Stimulated activated CD4-positive, alpha-beta T cell treated with anti-CD3 and anti-CD28 coated beads, Interleukin-4, amount 100 ng/mL, for 24 hours (primary cell): ENCODE data around the gene ACSBG1.
A peak's percentile ranks its signal among the peaks of the same experiment; 100 is the strongest.

Experiments
- DNase-seq: peaks from one replicate; pipeline ENCODE4 v3.0.0-alpha.2; 2020

ACSBG1 gene

DNA sequence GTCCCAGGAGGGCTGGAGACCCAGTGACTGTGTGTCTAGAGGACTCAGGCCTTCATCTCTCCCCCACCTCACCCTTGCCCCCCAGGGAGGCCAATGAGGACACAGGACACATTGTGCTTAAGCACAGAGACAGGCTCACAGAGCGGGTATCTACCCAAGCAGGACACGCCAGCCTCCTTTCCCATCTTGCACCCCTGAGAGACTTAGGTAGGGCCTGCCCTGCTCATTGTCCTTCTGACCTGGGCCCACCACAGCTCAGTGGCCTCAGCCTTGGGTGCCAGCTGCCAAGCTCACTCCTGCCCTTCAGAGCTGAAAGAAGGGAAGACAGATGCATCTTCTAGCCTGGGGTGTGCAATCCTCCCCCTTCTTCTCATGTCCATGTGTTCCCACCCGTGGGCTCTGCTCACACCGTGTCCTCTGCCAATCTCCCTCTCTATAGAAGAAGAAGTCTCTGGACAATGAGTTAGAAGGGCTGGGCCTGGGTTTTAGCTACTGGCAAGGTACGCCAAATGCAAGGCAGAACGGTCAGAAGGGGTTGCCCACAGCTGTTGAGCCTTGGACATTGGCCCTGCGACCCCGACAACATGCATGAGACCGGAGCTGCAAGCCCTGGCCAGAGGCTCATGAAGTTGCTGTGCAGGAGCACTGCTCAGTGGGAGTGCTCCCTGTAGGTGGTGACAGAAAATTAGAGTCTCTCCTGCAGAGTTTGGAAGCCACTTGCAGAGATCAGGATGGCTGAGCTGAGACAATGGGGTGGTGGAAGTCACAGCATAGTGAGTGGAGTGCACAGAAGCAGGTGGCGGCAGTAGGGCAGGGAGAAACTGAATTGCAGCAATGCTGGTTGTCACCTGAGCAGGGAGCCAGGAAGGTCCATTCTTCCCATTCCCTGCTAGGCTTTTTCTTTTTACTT, 32.8 kb downstream of the ACSBG1 start:
- no peak for DNase-seq

DNA sequence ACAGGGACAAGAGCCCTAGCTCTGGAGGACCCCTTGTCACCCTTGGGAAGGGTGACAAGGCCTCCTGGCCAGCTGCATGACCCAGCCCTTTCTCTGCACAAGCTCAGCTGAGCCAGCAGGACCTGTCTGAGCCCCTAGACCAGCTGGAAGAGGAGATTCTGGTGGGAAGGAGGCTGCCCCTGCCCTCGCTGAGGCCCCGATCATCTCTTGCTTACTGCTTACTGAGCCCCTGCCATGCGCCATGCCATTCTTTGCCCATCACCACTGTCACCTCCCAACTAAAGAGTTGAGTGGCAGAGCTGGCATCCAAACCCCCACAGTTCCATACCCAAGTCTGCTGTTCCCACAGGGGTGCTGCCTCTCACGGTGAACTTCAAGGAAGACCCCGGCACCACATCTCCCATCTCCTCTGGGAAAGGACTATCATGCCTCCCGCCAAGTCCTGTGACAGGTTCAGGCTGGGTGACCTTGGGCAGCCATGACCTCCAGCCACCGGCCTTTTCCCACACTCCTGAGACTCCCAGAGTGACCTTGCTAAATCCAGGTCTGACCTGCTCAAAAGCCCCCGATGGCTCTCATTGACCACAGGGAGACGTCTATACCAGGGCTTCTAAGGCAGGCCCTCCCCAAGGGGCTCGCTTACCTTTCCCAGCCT, 34.0 kb downstream of the ACSBG1 start:
- DNase-seq = no peak

DNA sequence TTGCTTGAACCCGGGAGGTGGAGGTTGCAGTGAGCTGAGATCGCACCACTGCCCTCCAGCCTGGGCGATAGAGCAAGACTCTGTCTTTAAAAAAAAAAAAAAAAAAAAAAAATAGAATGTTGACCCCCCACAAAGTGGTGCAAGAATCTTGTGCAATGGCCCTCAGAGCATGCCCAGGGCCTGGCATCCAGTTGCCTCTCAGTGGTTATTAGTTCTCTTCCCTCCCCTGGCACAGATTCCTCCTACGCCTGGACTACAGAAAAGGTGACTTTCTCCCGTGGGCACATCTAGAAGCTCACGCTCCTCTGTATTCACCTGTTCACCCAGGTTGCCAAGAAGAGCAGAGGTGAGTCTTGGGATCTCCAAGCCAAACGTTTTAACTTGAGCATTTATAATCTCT, 36.7 kb downstream of the ACSBG1 start:
- no peak for DNase-seq

DNA sequence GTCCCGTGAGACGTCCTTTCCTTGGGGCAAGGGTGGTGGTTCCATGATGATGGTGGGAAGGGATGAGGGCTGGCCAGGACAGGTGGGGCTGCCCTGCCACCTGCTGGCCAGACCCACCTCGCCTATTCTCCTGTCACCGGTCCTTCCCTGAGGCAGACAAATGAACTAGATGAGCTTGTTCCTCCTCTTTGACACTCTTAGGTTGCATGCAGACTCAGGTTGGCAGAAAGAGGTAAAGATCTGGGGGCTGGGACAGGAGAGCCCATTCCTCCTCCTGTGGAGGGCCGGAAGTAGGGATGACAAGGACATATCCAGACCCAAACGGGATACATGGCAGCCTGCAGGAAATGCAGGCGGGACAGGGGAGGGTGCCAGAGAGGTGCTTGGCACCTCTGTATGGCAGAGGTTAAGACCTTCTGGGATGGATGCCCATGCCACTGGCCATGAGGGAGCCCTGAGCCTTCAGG, 38.6 kb downstream of the ACSBG1 start:
- peak; percentile 43 for DNase-seq

DNA sequence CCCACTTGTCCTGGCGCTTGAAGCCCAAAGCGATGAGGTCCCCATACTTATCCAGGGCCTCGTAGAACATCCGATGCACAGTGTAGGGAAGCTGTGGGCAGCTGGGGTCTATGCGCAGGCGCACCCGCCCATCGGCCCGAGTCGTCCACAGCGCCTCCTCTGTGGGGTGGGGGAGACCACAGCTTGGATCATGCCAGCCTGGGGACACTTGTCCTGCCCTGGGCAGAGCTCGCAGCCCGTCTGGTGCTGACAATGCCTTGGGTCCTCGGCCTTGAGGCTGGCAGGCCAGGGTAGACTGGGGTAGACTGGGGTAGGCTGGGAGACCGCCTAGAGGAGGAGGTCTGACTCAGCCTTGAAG, 39.8 kb downstream of the ACSBG1 start:
- DNase-seq = no peak

DNA sequence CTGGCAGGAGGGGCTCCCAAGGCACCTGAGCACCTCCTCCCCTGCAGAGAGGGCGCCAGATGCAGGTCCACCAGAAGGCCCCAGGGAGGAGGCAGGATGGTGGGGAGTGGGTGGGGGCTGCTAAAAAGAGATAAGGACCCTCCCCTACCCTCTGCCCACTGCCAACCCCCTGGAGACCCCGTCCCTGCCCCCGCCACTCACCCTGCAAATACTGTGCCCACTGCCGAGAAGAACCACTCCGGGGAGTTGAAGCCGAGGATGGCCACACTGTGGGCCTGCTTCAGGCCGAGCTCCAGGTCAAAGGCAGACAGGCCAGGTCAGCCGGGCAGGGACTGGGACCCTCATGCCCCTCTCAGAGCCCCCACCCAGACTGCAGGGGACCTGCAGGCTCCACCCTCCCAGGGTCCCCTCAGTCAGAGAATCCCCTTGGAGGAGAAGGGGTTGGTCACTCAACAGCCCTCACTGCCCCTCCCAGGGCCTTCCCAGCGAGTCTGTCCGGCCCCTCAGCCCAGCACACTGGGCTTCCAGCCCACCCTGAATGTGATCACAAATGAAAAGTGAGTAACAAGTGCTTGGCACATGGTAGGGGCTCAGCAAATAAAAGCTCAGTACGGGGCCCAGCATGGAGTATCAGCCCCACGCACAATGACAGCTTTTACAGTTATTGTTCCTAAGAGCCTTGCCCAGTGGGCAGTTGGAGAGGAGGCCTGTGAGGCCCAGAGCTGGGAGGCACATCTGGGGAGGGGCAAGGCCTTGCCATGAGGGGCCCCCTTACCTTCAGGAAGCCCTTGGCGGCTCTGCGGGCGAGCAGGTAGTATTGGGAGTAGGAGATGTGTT, 40.4 kb downstream of the ACSBG1 start:
- no peak for DNase-seq

DNA sequence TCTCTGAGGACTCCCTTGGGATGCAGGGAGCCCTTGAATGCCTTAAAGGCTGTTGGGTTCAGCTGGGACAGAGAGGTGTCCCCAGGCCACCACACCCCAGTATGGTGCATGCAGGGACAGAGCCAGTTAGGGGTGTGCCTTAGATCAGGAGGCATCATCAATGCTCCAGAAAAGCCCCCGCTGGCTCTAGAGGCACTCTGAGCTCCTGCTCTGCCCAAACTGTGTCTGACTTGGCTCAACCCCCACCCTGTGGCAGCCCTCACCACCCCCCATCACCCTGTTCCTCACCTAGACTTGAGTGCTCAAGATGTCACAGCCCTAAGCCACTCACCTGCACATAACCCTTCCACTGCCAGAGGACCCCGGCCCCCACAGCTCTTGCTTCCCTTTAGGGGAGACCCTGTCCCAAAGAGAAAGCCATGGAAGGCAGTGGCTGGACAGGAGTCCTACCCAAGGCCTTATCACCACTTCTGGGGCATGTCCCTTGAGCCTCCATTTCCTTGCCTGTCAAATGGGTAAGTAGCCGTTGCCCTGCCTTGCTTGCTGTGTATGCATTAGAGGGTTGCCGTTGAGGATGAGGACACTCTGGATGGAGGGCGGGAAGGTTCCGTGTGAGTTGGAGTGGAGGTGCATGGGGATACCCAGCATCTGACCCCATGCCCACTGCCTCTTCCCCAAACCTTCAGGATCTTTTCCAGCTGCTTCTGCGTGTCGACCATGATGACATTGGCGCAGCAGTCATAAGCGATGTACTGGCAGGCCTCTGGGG, 41.4 kb downstream of the ACSBG1 start:
- no peak for DNase-seq

DNA sequence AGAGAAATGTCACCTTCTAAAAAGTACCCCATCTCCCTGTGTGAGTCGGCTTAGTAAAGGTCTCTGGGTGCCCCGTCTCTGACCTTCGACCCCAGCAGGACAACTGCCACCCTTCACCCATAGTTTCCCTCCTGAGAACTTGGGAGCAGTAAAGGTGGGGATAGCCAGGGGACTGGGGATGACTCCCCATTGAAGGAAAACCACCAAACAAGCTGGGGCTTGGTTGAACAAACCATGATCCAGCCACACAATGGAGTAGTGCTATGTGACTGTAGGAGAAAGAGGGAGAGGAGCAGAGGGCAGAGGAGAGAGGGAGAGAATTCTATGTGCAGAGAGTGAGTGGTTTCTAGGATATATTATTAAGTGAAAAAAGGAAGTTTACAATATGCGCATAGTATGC, 51.5 kb downstream of the ACSBG1 start:
- no peak for DNase-seq

DNA sequence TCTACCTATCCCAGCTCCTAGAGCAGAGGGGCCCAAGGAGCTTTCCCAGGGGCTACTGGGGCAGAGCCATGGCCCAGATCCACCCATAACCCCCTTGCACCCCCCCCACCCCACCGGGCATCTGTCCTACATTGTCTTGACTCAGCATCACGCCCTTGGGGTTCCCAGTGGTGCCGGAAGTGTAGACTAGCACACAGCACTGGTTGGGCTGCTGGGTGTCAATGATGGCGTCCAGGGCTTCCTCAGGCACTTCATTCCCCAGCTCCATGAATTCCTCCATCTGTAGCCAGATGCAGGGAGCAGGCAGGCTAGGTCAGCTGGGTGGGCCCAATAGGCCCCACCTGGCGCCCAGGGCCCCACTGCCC, 52.0 kb downstream of the ACSBG1 start:
- no peak for DNase-seq

DNA sequence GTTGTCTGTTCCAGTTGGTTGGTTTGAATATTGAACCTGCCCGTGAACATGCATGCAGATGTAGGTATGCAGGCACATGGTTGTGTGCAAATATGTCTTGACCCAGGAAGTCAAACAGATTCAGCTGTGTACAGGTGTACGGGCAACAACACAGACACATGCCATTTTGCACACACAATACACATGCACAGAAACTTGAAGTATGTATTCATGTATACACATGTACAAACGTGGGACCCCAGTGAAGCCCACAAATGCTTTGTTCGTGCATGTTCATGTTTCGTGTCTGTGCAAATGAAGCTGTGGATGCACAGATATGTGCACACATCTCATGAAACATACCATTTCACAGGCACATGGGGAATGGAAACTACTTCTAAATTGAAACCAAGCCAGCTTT, 54.5 kb downstream of the ACSBG1 start:
- DNase-seq = no peak

DNA sequence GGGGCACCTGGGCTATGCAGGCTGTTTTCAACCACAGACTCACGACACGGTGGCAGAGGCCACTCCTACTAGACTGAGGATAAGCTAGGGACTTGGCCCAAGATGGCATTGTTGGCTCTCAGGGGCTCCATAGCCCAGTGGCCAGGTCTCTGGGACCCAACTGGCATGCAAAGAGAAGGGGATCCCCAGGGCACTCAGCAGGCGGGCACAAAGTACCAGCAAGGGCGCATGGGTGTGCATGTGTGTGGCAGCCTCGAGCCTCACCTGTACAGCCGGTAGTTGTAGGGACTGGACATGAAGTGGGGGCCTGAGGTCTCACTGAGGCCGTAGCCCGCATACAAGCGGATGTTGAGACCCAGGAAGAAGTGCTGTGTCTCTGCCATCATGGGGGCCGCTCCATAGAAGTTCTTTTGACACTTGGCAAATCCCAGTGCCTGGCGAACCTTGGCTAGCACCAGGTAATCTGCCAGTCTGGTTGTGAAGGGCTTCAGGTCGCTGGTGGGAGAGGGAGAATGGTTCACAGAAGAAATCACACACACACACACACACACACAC, 55.0 kb downstream of the ACSBG1 start:
- DNase-seq = no peak

DNA sequence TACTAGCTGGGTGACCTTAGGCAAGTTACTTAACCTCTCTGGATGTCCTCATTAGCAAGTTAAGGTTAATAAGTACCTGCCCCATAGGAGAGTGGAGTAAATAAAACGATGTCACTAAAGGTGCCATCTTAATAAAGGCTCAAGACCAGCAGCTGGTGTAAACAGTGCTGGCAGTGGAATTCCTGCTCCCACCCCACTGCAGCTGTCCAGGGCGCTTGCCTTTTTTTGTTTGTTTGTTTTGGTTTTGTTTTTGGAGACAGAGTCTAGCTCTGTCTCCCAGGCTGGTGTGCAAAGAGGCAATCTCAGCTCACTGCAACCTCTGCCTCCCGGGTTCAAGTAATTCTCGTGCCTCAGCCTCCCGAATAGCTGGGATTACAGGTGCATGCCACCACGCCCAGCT, 56.3 kb downstream of the ACSBG1 start:
- DNase-seq = no peak

DNA sequence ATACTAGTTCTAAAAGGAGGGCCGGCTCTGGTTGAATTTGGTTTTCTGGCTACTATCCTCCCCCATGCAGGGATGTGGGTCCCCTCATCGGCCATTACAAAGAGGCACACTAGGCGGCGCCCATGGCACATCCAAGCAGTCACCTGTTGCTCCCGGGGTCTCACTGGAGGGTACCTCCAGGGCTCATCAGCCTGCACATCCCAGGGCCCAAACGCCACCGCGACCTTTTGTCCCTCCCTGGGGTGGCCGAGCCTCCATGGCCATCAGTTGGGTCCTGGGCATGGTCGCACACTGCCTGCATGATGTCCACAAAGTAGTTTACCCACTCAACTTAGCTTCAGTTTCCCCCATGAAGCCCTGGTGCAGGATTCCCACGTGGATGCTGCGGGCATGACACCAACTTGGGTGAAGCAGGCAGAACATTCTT, 56.9 kb downstream of the ACSBG1 start:
- DNase-seq = peak; percentile 25

DNA sequence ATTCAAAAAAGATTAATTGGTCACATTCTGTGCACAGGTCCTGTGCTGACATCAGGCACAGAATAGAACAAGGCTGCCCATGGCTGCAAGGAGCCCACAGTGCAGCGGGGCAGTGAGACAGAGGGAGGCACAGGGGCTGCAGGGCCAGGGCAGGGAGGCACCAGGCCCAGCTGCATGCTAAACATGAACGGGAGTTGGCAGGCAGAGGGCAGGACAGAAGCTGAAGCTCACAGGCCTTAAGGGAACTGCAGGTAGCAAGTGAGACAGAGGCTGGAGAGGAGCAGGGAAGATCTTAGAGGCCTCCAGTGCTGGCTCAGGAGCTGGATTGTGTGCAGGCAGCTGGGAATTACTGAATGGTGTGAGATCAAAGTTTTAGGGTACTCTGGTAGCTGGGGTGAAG, 59.0 kb downstream of the ACSBG1 start:
- DNase-seq = no peak

DNA sequence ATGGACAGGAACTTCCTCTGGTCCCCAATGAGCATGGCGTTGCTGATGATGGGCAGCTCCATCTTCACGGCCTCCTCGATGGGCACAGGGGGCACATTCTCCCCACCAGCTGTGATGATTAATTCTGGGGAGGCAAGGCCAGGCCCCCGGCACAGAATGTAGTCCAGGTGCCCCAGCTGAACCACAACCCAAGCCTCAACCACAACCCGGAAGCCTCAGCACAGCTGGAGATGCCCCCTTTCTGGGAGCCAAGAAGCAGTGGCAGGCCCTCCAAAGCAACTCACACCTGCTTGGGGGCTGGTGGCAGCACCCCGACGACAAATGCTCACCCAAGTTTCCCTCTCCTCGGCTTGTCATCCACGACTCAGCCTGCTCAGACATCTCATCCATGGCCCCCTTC, 60.0 kb downstream of the ACSBG1 start:
- DNase-seq = no peak

DNA sequence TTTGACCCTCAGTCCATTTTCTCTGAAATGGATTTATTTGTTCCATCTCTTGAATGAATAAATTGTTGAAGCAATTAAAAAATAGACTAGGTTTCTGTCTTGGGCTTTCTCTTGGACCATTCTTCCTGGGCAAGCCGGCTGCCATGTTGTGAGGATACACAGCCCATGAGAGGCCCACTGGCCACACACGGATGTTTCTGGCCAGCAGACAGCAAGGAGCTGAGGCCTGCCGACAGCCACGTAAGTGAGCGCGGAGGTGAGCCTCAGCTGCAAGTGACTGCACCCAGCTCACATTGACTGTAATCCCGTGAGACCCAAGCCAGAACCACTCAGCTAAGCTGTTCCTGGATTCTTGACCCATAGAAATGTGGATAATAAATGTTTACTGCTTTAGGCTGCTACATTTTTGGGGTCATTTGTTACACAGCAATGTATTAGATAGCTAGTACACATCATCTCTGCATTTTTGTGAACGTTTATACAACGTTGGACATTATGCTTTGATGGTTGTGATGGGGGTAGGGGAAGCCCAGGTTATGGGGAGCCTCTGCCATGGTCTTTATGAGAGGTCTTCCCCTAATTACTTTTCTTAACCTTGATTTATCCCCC, 62.4 kb downstream of the ACSBG1 start:
- DNase-seq = no peak

DNA sequence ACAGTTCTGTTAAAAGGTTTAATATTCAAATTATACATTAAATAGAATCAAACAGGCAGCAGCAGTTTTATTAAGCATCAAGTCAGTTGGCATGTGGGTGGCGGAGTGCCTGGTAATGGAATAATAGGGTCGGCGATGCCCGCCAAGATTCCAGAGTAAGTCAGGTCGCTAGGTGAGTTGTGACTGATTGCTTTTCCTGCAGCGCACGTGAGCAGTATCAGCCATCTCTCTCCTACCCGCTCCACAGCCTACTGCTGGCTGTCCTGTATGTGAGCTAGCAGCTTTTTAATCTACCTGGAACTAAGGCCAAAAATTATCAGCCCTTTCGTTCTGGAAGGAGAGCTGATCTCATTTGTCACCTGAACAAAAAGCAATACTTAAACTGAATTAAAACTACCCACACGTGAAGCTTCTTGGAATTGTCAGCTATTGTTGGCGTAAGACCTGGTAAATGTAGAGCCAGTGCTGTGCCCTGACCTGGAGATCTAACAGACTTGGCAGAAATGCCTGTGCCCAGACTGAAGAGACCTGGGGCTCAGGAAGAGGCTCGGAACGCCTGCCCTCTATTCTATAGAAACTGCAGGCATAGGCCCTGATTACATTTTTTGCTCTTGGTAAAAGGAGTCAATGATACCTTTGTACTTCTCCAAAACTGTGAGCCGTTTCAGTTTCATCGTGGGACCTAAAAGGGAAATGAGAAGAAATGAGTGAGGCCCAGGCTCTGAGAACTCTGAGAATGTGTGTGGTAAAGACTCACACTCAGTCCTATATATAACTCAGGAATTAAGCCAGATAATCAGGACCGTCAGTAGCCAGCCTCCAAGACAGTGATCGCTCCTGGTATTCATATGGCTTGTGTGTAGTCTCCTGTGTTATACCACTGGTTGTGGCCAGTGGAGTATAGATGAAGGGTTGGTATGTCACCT, 63.3 kb downstream of the ACSBG1 start:
- DNase-seq = no peak

DNA sequence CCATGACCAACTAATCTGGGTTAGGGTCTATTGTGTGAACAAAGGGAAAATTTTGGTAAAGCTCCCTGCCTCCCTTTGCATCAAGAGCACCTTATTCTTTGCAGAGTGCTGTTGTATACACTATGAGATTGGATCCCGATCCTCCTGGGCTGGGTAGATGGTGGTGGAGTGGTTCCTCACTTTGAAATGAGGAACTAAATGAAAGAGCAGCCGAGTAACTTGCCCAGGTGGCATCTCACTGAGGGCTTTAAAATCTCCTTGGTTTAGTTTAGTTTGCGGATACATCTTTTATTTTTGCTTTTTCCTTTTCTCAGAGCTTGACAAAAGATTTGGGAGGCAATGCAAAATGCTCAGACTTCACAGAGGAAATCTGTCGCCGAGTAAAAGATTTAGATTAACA, 65.8 kb downstream of the ACSBG1 start:
- no peak for DNase-seq

DNA sequence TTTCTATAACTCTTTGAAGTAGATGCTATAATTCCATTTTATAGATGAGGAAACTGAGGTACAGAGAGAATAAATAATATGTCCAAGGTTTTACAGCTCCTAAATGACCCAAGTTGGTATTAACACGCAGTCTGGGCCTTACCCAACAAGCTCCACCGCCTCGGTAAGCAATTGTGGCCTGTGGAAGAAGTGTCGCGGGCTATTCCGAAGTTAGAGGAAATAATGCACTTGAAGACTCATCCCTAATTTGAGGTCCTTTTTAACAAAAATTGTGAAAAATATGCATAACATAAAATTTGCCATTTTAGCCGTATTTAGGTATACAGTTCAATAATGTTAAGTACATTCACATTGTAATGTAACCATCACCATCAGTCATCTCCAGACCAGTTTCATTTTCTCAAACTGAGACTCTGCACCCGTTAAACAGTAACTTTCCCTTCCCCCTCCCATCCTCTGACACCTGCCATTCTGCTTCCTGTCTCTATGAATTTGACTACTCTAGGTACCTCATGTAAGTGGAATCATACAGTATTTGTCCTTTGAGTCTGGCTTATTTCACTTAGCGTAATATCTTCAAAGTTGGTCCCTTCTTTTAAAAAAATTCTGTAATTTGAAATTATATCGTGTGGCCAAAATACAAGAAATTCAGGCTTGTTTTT, 67.0 kb downstream of the ACSBG1 start:
- DNase-seq = peak; percentile 22

DNA sequence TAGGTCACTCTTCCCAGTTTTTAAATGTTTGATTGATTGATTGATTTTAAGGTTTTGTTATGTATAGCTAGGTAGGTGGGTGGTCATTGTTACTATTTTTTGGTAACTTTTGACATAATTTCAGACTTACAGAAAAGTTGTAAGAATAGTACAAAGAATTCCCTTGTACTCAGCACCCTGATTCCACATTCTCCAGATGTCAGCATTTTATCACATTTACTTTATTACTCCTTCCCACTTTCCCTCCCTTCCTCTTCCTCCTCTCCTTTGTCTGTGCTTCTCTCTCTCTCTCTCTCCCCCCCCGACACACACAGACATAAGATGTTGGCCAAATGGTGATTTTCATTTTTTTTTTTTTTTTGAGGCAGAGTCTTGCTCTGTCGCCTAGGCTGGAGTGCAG, 70.4 kb downstream of the ACSBG1 start:
- DNase-seq = no peak
